GM19463 (cell line): ENCODE measurements around the gene COMP.

Experiments
- ATAC-seq: cut with Tn5 transposase; IDR thresholded peaks from one replicate; pipeline ENCODE4 v1.9.1; 2021; ENCODE audit warnings: mild to moderate bottlenecking, moderate library complexity; ENCODE audit not compliant: unreplicated experiment

COMP gene

DNA sequence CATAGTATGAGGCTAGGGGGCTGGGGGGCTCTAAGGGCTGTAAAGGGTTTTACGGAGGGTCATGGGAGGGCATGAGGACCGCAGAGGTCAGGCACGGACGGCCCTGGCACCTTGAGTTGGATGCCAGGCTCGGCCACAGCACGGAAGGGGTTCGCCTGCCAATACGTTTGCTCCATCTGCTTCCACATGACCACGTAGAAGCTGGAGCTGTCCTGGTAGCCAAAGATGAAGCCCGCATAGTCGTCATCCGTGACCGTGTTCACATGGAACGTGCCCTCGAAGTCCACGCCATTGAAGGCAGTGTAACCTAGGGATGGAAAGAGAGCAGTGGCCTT, 6.4 kb downstream of the COMP start:
- no peak for ATAC-seq

DNA sequence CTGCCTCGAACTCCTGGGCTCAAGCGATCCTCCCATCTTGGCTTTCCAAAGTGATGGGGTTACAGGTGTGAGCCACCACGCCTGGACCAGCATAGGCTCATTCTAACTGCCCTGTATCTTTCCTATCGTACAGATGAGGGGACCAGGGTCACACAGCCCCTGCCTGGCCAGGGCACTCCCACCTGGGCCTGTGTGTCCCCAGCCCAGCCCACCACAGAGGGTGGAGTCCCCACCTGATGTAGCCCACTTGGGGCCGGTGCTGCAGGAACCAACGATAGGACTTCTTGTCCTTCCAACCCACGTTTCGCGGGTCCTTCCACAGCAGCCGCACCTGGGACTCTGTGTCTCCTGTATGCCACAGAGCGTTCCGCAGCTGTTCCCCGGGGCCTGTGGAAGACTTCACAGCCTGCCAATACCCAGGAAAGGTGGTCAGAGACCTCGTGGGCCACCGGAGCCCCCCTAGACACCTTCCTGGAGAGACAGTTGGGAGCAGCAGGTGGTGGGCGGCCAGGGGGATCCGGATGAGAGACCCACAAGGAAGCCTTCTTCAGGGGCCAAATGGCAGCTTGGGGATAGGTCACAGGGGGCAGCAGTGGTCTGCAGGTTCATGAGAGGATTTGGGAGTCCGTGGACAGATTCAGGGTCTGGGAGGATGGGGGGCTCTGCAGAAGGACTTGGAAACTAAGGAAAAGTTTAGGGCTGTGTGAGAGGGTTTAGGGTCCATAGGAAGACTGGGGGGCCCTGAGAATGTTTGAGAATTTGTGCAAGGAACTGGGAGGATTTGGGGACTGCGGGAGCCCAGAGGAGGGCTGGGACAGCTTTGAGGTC, 6.9 kb downstream of the COMP start:
- ATAC-seq = no peak

DNA sequence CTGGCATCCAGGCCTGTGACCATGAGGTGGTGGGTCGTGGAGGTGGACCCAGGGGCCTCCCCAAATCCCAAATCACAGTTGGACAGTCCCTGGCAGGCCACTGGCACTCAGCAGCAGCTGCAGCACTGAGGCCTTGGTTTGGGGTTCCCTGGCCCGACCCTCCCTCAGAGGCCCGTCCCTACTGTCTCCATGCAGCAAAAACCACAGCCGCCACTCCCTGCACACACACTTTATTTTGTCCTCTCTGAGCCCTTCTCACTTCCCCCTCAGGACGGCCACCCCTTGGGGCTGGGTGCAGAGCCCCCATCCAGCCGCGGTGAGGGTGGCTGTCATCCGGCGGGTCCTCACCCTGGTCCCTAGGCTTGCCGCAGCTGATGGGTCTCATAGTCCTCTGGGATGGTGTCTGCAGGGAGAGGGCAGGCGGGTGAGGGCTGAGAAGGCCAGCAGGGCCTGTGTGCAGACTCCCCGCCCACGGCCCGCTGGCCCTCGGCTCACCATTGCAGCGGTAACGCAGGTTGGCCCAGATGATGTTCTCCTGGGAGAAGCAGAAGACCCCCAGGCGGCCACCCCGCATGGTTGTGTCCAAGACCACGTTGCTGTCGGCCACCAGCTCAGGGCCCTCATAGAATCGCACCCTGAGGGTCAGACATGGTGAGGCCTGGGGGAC, 8.4 kb downstream of the COMP start:
- no peak for ATAC-seq

DNA sequence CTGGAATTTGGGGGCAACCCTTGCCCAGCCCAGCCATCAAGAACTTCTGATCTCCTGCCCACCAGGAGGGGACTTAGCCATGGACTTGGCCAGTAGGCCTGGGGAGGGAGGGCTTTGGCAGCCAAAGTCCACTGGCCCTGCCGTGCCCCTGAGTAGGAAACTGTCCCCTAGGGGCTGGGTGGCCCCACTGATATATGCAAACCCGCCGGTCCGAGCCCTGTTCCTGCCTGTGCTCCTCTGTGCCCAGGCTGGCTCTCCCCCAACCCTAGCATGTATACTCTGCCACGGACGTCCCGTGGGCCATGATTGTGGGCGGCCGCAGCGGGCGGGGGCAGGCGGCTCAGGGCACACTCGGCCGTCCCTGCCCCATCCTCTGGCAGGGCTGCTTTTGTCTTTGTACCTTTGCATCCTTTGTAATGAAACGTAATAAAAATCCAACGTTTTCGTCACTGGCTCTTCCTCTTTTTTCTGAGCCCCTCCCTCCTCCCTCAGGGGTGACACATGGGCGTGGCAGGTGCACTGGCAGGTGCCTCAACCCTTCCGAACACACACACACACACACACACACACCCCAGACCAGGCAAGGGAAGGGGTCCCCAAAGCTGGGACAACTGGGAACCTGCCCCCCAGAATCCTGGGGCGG, 9.1 kb downstream of the COMP start:
- ATAC-seq = no peak

DNA sequence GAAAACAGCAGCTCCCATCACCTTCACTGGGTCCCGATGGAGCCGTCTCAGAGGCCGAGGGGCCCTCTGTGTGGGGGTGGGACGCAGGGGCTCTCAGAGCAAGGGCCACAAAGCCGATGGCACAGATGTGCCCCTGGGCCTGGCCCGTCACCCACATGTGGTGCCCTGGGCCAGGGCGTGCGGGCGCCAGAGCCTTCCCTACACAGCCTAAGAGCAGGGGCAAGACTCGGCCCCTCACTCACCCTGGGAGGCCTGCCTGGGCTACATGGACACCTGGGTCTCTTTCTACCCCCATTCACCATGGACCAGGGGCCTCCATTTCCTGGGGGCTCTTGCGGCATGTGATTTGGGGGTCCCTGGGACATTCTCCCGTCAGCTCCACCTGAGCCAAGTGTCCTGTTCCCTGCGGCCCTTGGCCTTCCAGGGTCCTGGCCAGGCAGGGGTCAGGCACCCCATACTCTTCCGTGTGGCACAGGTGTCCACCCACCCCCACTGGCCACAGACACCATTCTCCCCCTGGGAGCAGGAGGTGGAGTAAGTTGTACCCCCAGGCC, 10.0 kb downstream of the COMP start:
- no peak for ATAC-seq

DNA sequence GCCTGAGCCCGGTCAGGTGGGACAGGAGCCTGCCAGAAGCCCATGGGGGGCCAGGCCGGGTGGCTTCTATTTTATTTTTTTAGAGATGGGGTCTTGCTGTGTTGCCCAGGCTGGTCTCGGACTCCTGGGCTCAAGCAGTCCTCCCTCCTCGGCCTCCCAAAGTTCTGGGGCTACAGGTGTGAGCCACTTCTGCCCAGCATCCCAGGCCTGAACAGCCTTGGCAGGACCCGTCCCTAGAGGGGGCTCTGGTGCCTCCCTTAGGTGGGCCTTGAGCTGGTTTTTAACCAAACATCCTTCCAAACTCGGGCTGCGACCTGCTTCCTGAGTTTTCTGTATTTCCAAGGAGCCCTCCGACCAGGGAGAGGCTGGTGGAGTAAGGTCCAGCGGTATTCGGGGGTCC, 10.5 kb downstream of the COMP start:
- no peak for ATAC-seq

DNA sequence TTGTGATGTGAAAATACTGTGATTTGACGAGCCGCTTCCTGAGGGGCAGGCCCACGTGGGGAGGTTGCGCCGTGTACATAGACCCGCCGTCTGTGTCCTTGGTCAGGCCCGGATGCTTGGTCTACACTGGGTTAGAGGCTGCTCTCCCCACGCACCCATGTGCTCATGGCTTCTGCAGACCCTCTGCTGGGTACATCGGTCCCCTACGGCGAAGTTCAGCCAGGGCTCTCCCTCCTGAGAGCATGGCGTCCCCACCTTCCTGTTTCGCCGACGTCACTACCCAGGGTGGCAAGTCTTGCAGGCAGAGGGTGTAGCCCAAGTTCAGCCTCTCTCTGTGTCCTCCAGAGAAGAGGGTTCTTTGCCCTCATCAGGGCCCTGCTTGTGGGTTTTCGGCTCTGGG, 11.0 kb downstream of the COMP start:
- no peak for ATAC-seq

DNA sequence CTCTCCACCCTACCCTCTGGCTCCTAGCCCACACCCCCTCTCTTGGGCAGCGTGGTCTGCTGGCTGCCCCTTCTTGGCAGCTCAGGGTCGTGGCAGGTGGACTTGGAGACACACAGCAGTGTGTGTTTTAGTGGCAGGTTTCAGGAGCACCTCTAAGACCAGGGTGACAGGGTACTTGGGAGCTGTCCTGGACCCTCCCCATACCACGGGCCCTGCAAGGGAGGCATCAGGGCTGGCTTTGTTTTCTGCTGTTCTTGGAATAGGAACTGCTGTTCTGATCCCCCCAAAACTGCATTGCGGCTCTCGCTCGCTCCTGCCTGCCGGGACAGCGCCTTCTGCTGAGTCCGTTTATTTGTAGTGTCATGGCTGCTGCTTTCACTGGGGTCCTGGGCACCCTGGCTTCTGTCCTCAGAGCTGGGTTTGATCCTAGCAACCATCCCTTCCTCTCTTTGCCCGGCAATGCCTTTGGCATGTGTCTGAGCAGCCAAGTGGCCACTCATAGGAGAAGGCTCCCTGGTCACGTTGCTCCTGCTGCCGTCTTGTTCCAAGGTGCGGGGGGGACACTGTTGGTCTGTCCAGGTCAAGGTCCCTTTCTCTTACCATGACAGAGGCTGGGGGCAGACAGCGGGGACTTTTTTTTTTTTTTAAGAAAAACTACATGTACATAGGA, 12.1 kb downstream of the COMP start:
- ATAC-seq = no peak

DNA sequence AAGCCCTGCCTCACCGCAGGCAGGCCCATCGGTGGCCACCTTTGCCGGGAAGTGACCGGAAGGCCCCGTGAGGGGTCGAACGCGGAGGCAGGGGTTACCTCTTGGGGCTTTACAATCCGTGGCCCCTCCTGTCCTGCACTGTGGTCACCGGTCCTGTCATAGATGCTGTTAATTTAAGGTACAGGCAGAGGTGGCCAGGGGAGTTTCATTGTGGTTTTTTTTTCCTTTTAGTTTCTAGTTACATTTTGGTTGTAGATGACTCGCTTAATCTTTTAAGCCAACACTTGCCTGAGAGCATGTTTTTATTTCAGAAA, 13.1 kb downstream of the COMP start:
- ATAC-seq = no peak

DNA sequence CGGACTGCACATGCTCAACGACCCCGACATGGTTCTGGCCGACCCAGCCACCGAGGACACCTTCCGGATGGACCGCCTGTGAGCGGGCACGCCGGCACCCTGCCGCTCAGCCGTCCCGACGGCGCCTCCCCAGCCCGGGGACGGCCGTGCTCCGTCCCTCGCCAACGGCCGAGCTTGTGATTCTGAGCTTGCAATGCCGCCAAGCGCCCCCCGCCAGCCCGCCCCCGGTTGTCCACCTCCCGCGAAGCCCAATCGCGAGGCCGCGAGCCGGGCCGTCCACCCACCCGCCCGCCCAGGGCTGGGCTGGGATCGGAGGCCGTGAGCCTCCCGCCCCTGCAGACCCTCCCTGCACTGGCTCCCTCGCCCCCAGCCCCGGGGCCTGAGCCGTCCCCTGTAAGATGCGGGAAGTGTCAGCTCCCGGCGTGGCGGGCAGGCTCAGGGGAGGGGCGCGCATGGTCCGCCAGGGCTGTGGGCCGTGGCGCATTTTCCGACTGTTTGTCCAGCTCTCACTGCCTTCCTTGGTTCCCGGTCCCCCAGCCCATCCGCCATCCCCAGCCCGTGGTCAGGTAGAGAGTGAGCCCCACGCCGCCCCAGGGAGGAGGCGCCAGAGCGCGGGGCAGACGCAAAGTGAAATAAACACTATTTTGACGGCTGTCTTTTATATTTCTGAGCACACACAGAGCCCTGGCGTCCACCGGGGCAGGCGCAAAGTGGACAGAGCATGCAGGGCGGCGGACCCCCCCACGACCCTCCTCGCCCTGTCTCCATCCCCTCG, 13.6 kb downstream of the COMP start:
- ATAC-seq = no peak

DNA sequence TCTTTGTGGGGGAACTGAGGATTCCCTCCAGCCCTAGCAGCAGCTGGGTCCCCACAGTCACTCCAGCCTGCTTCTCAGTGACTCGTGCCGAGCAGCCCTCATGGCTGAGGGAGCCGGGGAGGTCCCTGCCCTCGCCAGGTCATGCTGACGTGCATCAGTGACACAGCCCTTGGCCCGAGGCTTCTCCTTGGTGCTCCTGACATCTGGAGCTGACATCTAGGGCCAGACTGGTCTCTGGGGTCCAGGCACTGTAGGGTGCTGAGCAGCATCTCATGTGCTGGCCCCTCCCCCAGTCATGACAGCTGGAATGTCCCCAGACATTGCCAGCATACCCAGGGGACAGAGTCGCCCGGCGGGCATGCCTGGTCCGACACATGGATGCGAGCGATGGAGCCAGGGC, 14.4 kb downstream of the COMP start:
- ATAC-seq = no peak

DNA sequence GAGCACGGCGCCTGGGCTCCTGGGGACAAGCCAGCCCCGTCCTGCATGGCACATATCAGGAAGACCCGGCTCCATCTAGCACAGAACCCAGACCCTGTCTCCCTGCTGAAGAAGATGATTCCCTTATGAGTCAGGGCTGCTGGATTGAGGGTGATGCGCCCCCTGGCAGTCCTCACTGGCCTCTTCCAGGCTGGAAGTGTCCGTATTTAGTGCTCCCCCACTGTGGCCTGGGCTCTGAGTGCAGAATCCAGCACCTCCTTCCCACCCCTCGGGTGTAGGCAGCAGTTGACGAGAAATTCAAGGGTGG, 14.9 kb downstream of the COMP start:
- ATAC-seq = no peak

DNA sequence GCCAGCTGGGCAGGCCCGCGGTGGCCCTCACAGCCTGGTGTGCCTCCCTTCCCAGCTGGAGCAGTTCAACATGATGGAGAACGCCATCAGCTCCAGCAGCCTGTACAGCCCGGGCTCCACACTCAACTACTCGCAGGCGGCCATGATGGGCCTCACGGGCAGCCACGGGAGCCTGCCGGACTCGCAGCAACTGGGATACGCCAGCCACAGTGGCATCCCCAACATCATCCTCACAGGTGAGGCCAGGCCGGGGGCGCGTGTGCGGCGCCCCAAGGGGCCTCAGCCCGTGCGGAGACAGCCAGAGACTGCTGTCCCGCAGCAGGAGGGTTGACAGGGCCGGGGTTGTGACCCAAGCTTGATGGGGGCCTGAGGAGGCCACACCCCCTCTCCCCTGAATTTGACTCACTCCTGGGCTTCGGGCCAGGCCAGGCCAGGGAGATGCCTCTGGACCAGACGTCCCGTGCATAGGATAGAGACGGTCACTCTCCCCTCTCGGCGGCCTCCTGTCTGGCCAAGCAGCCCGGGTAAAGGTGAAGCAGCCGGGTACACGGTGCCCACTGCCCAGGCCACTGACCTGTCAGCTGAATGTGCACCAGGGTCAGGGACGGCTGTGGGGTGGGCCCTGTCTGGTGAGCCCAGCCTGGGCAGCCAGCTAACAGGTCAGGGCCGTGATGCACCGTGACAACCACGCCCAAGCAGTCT, 15.4 kb downstream of the COMP start:
- no peak for ATAC-seq

DNA sequence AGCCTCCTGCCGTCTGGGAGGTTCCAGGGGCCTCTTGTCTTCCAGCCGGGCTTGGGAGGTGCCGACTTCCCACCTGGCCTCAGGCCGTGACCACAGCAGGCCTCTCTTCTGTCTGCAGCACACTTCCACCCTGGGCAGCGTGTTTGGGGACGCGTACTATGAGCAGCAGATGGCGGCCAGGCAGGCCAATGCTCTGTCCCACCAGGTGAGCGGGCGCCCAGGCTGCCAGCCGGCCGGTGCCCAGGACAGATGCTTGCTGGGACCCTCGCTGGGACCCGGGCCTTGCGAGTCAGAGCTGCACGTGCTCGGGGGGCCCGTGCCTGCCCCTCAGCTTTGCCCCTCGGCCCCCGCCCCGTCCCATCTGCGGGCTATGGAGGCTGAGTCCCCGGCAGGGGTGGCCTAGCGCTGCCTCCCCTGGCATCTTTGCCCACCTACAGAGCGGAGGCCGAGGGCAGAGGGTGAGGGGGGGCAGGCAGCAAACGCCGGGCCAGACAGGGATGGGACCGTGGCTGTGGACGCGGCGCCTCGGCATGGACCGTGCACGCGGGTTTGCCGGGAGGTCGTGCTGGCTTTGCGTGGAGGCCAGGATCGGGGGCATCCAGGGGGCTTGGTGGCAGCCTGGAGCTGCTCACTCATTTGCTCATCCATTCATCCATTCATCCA, 16.2 kb downstream of the COMP start:
- no peak for ATAC-seq

DNA sequence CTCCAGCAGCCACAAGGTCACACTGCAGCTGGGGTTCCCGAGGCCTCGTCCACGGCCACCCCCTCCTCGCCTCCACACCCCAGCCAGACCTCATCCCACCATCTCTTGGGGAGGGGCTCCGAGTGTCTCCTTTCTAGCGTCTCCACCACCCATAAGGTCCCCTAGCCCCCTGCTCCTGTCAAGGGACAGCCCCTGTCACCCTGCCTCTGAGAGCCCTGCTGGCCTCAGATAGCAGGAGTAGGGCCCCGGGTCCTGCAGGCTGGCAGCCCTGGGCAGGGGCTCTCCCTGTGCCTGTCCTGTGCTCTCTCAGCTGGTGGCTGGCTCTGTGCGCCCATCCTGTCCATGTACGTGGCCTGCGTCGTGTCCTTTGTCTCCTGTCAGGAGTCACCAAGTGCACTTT, 17.0 kb downstream of the COMP start:
- no peak for ATAC-seq

DNA sequence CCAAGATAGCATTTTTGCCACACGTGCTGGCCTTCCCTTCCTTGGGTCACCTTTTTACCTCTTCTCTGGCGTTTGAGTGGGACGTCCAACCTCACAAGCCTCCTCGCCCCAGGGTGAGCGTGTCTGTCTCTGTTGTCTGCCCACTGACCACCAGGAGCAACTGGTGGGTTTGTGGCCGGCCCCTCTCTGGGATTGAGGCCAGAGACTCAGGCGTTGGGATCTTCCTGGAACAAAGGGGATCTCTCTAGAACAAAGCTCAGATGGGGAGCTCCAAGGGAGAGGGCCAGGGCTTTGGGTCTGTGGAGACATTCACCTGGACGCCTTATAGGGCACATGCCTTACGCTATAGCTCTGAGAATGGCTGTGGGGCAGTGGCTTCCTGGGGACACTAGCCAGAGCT, 17.4 kb downstream of the COMP start:
- ATAC-seq = no peak

DNA sequence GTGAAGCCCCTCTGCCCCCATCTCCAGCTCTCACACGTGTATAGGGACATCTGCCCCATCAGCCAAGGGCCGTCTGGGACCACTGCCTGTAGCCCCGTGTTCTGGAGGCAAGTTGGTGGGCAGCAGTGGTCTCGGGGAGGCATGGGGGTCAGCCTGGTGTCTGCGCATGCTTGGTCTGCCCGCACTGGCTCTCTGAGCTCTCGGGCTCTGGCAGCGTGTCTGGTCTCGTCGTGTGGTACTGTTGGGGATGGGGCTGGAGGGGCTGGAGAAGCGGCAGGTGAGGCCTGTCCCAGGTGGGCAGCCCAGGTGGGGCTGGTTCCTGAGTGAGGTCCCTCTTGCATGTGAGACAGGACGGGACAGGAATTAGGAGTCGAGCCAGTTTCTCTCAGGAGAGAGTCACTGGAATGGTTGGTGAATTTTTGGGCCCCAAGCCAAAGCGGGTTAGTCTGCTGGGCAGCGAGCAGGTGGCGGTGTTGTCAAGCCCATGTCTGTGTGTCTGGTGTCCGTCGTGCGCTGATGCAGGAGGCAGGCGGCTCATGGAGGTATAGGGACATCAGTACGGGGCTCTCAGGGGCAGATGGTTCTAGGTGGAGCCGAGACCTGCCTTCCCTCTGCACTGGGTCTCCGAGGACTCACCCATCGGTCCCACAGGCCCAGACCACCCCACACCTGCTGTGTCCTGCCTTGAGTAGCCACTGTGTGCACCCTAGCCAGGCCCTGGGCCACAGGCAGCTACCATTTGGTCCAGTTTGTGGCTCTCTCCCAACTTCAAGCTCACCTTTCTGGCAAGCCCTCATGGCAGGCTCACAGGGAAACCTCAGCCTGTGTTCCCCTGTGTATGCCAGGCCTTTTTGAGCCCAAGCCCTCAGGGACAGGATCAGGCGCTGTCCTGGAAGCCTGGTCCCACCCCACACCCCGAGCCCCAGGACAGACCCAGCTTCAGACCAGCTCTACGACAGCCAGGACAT, 18.2 kb downstream of the COMP start:
- ATAC-seq = no peak

DNA sequence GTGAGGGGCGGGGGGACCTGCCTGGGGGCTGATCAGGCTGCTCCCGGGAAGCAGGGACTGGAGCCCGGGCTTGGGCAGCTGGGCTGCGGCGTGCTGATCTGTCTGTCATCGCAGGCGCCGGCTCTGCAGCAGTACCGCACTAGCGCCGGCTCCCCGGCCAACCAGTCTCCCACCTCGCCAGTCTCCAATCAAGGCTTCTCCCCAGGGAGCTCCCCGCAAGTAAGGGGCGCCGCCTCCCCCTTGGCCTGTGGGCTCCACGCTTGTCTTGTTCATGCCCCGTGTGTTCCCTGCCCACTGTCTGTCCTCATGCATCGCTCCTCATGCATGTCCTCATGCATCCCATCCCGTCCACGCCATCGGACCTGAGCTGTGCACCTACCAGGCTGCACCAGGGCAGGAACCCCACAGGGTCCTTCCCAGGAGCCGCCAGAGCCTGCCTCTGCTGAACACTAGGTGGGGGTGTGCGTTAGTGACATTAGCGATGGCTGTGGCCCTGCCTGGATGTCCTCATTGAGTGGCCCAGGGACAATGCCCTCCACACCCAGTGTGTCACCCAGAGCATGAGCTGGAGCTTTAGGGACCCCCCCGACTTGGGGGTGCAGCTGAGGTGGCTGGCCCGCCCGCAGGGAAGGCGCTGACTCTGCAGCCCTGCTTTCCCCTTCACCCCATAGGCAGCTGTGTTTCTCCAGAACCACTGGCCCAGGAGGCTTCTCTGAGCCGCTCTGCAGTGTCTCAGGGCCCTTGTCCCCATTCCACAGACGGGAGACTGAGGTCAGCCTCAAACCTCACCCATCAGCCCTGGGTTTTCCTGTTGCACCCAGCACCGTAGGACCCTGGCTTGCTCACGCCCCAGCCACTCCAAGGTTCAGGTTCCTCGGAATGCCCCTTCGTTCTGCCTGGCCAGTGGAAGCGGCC, 19.5 kb downstream of the COMP start:
- ATAC-seq = no peak
